Measurements from ENCODE around the gene IGFL3. TPM values are rescaled to one million over a fixed set of nuclear protein-coding genes. Genes with fewer than 3 reads are reported as not detected.

The IGFL3 gene
- total and polyA plus RNA-seq, 9 of the 15 experiments (the other 6 are each of a cell fraction or from before 2014, with no cell fraction given) = not detected

DNA sequence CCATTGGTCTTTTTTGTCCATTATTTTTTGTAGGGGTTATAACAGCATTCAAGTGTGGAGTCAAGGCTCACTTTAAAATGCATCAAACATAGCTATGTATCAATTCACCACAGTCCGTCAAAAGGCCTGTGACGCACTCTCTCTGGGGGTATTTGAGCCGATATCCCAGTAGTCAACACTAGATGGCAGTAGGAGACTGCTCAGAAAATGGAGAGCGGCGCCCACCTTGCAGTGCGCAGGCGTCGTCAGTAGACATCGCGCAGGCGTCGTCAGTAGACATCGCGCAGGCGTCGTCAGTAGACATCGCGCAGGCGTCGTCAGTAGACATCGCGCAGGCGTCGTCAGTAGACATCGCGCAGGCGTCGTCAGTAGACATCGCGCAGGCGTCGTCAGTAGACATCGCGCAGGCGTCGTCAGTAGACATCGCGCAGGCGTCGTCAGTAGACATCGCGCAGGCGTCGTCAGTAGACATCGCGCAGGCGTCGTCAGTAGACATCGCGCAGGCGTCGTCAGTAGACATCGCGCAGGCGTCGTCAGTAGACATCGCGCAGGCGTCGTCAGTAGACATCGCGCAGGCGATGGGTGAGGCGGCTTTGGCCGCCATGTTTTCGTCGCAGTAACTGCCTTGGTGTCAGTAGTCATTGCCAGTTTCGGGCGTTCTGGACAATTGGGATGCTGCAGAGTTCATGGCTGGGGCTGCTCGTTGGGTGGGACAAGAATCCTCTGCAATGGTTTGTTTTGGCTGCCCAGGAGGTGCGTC lies 45.7 kb downstream of the IGFL3 start (continued):
- 0 out of 4 replicates have a peak, but pooled peaks of 1 of the 2 experiments have one; percentile 12 for TF ChIP-seq SIX5 (IDR thresholded peaks at IDR 0.05; ENCODE audit: borderline replicate concordance in 1 of 2, insufficient read depth in 1 of 2, low read depth in 1 of 2, low read length in 2 of 2)

DNA sequence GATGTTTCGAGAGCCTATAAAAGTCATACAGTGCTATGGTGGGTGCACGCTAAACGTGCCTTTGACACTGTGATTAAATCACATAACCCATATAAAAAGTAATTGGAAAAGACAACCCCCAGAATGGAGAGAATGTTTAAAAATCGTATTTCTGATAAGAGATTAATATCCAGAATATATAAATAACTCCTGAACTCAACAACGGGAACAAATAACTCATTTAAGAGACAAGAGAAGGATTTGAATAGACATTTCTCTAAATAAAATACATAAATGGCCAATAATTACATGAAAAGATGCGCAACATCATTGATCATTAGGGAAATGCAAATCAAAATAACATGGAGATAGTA lies 46.7 kb downstream of the IGFL3 start:
- CTCF ChIA-PET (ENCODE audit: low intra/inter-chr PET ratio) = interaction anchor here (0.6 to 8.3 kb wide), 14 partner anchors 25 to 410 kb away, joined by 3 to 115 read pairs (median 4); partner anchors contain the start of gene SIX5
- no peaks in the 10 kb centered on the region for H3K79me2 ChIP-seq (ENCODE audit: control insufficient read depth, insufficient read depth, low read length)
- POLR2A ChIA-PET = interaction anchor here (0.6 to 1.0 kb wide), 3 partner anchors 11 to 299 kb away, joined by 3 to 4 read pairs (median 3); no protein-coding TSS in a partner anchor
- 8% methylated on average over 6 of the region's 6 CpGs for WGBS (ENCODE audit: insufficient coverage, low coverage, missing lambda C conversion rate)
- no peak overlapping the region for H3K27ac ChIP-seq (ENCODE audit: extremely low read depth, low read depth, low read length)
- H2AFZ ChIP-seq (ENCODE audit: low read depth, low read length) = no peak overlapping the region
- no peaks in the 10 kb centered on the region for H3K9me1 ChIP-seq (ENCODE audit: control insufficient read depth, insufficient read depth, low read length)
- H3K4me3 ChIP-seq = no peak overlapping the region
- DNase-seq (ENCODE audit: extremely low read depth in 1 of 4, low spot score in 3 of 4) = no peak
- H3K4me2 ChIP-seq (ENCODE audit: insufficient read depth, low read length) = no peak overlapping the region
- H3K4me1 ChIP-seq (replicated peaks in 1 of 2; ENCODE audit: control insufficient read depth in 2 of 2, insufficient read depth in 2 of 2, low read length in 2 of 2) = peaks cover 0 to 8% of the 10 kb centered on the region in 2 experiments; a peak in 2 of 5 replicates
- H3K9ac ChIP-seq (ENCODE audit: insufficient read depth in 1 of 2, low read depth in 2 of 2, low read length in 2 of 2) = no peak overlapping the region
- no peak for FAIRE-seq
- in situ Hi-C loops (cut with MboI) = no loop called here
- no peak for ATAC-seq
- intact Hi-C loops (cut with micrococcal nuclease) = loop anchor here (1.0 to 10.0 kb wide), 3 partner anchors 48 to 263 kb away; partner anchors contain the start of gene RSPH6A
- no peaks in the 10 kb centered on the region for H3K36me3 ChIP-seq (ENCODE audit: control insufficient read depth, insufficient read depth, low read length)
- BruUV-seq (replicated peaks) = no TSS peak
- no peaks in the 10 kb centered on the region for H4K20me1 ChIP-seq (replicated peaks; ENCODE audit: control insufficient read depth, insufficient read depth, low read length)
- H3K27me3 ChIP-seq (ENCODE audit: control insufficient read depth in 2 of 2, insufficient read depth in 2 of 2, low read length in 2 of 2) = peaks cover 2 to 10% of the 10 kb centered on the region in 2 experiments; a peak in 2 of 5 replicates
- no peaks in the 10 kb centered on the region for H3K9me3 ChIP-seq (replicated peaks; ENCODE audit: control insufficient read depth, insufficient read depth, low read depth, low read length)
- TF ChIP-seq MCM3 (IDR thresholded peaks at IDR 0.05) (no peak), CTBP1 (IDR thresholded peaks at IDR 0.05; ENCODE audit: borderline replicate concordance) (0 out of 2 replicates have a peak, but pooled peaks have one; percentile 1), FOXK2 (conservative IDR thresholded peaks at IDR 0.05 in 1 of 2, IDR thresholded peaks at IDR 0.05 in 1 of 2; ENCODE audit: low read depth in 2 of 2) (no peak), NR3C1 (CRISPR knock-in tag; IDR thresholded peaks at IDR 0.05) (no peak), MYC (IDR thresholded peaks at IDR 0.05; ENCODE audit: low read depth, low read length) (0 out of 2 replicates have a peak, but pooled peaks have one; percentile 1), MYC (CRISPR knock-in tag; IDR thresholded peaks at IDR 0.05; ENCODE audit: borderline replicate concordance, low read depth) (no peak), SOX6 (IDR thresholded peaks at IDR 0.05) (no peak), ETV6 (IDR thresholded peaks at IDR 0.05; ENCODE audit: borderline replicate concordance in 1 of 2, low read depth in 2 of 2, low read length in 1 of 2) (no peak), ETV6 (CRISPR knock-in tag; IDR thresholded peaks at IDR 0.05; ENCODE audit: borderline replicate concordance) (no peak), ZNF121 (CRISPR knock-in tag; conservative IDR thresholded peaks at IDR 0.05) (no peak), NRF1 (conservative IDR thresholded peaks at IDR 0.05 in 1 of 2, IDR thresholded peaks at IDR 0.05 in 1 of 2) (peak in 1 of 2 experiments; percentile 6; a peak in 1 of 4 replicates), ZNF263 (CRISPR knock-in tag; IDR thresholded peaks at IDR 0.05; ENCODE audit: borderline replicate concordance) (no peak), ZNF551 (CRISPR knock-in tag; IDR thresholded peaks at IDR 0.05) (no peak), DNMT1 (IDR thresholded peaks at IDR 0.05) (0 out of 2 replicates have a peak, but pooled peaks have one; percentile 46), NR4A1 (CRISPR knock-in tag; IDR thresholded peaks at IDR 0.05) (no peak), NR4A1 (tag; IDR thresholded peaks at IDR 0.05) (no peak), ZNF507 (tag; conservative IDR thresholded peaks at IDR 0.05) (no peak)
- TF ChIP-seq, protein P1, sequence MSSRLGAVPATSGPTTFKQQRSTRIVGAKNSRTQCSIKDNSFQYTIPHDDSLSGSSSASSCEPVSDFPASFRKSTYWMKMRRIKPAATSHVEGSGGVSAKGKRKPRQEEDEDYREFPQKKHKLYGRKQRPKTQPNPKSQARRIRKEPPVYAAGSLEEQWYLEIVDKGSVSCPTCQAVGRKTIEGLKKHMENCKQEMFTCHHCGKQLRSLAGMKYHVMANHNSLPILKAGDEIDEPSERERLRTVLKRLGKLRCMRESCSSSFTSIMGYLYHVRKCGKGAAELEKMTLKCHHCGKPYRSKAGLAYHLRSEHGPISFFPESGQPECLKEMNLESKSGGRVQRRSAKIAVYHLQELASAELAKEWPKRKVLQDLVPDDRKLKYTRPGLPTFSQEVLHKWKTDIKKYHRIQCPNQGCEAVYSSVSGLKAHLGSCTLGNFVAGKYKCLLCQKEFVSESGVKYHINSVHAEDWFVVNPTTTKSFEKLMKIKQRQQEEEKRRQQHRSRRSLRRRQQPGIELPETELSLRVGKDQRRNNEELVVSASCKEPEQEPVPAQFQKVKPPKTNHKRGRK (tag; IDR thresholded peaks at IDR 0.05) = peak; percentile 43

All from K562 (cell line).